ENCODE measurements around the gene PDPK1. TPM values are rescaled to one million over a fixed set of nuclear protein-coding genes. Genes with fewer than 3 reads are reported as not detected.

The PDPK1 gene
- 18.6 TPM for polyA plus RNA-seq (2013, experiment 1 of 2)
- 16.5 TPM for polyA plus RNA-seq (2013, experiment 2 of 2)

- no peak within 1 kb of the TSS for H3K27ac ChIP-seq (ENCODE audit: low read depth, low read length, severe bottlenecking)
- peak within 1 kb of the TSS; percentile 42 for H3K4me3 ChIP-seq (ENCODE audit: extremely low read depth, insufficient read depth, low read length, poor library complexity, severe bottlenecking)
Observed at GRCh38 chr16:2537451-2538379, at the start of gene PDPK1. Gene PDPK1 (plus strand): TSS chr16:2538021. CDS start chr16:2538113, 92 bp downstream.

GRCh38 chr16:2489581-2489980 is 48.2 kb upstream of the PDPK1 start:
- H3K4me3 ChIP-seq (ENCODE audit: extremely low read depth, insufficient read depth, low read length, poor library complexity, severe bottlenecking), result no peak overlapping the region
- no peaks in the 10 kb centered on the region for H3K9me3 ChIP-seq (ENCODE audit: control insufficient read depth, low read length)
- H3K4me1 ChIP-seq (ENCODE audit: control insufficient read depth, insufficient read depth, low read length, poor library complexity, severe bottlenecking), result peaks cover 8% of the 10 kb centered on the region
- H3K27ac ChIP-seq (ENCODE audit: low read depth, low read length, severe bottlenecking), result no peak overlapping the region
- no peaks in the 10 kb centered on the region for H3K36me3 ChIP-seq (ENCODE audit: control insufficient read depth, insufficient read depth, low read length)
- WGBS, 2 experiments (ENCODE audit: insufficient coverage in 2 of 2), result 92 to 94% methylated on average over 15 of the region's 16 CpGs

More at GRCh38 chr16:2537451-2538379, at the start of gene PDPK1:
- peaks cover 13% of the 10 kb centered on the region for H3K36me3 ChIP-seq (ENCODE audit: control insufficient read depth, insufficient read depth, low read length)
- H3K4me1 ChIP-seq (ENCODE audit: control insufficient read depth, insufficient read depth, low read length, poor library complexity, severe bottlenecking), result peaks cover 20% of the 10 kb centered on the region
- 2 to 3% methylated on average over 49 to 62 of the region's 126 CpGs for WGBS, 2 experiments (ENCODE audit: insufficient coverage in 2 of 2)
- H3K9me3 ChIP-seq (ENCODE audit: control insufficient read depth, low read length), result no peaks in the 10 kb centered on the region

DNA sequence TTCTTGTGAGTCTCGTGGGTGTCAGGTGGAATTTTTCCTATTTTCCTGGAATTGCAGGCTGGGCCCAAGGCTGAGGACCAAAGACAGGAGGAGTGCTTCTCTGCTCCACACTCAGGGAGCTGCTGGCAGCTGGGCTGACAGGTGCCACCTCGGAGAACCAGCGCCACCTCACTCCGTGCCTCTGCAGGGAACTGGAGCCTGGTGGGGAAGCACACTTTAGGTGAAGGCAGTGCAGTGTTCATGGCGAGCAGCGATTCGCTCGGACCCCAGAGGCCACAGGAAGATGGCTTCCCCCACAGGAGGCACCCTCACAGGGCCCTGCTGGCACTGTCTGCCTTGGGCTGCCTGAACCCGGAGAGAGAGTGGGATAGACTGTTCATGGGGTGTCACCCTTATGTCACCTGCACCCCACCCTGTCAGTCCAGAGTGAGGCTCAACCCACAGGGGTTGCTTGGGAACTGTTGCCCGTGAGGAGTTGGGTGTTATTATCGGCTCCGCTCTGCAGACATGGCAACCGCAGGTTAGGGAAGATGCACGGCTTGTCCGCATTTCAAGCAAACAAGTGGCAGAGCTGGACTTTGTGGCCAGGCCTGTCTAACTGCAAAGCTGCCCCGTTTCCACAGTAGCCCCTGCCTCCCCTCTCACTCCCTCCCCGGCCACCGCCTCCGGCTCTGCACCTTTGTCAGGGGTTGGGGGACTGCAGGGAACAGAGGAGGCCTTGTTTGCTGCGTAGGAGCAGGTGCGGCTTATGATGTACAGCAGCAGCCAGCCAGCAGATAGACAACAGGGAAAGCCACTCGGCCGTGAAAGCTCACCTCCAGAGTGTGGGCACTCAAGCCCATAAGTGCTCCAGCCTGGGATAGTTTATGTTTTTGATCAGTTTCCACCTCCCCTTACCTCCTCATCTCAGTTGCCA is 47.4 kb upstream of the PDPK1 start:
- peaks cover 8% of the 10 kb centered on the region for H3K4me1 ChIP-seq (ENCODE audit: control insufficient read depth, insufficient read depth, low read length, poor library complexity, severe bottlenecking)
- H3K27ac ChIP-seq (ENCODE audit: low read depth, low read length, severe bottlenecking), result no peak overlapping the region
- 92 to 96% methylated on average over 17 to 20 of the region's 23 CpGs for WGBS, 2 experiments (ENCODE audit: insufficient coverage in 2 of 2)
- no peaks in the 10 kb centered on the region for H3K9me3 ChIP-seq (ENCODE audit: control insufficient read depth, low read length)
- no peak overlapping the region for H3K4me3 ChIP-seq (ENCODE audit: extremely low read depth, insufficient read depth, low read length, poor library complexity, severe bottlenecking)
- no peaks in the 10 kb centered on the region for H3K36me3 ChIP-seq (ENCODE audit: control insufficient read depth, insufficient read depth, low read length)

GRCh38 chr16:2492292-2492691 is 45.5 kb upstream of the PDPK1 start:
- no peak overlapping the region for H3K27ac ChIP-seq (ENCODE audit: low read depth, low read length, severe bottlenecking)
- 93 to 98% methylated on average over 12 to 13 of the region's 13 CpGs for WGBS, 2 experiments (ENCODE audit: insufficient coverage in 2 of 2)
- H3K4me1 ChIP-seq (ENCODE audit: control insufficient read depth, insufficient read depth, low read length, poor library complexity, severe bottlenecking), result peaks cover 2% of the 10 kb centered on the region
- H3K4me3 ChIP-seq (ENCODE audit: extremely low read depth, insufficient read depth, low read length, poor library complexity, severe bottlenecking), result no peak overlapping the region
- no peaks in the 10 kb centered on the region for H3K9me3 ChIP-seq (ENCODE audit: control insufficient read depth, low read length)
- no peaks in the 10 kb centered on the region for H3K36me3 ChIP-seq (ENCODE audit: control insufficient read depth, insufficient read depth, low read length)

GRCh38 chr16:2493605-2494004 is 44.2 kb upstream of the PDPK1 start:
- Histone ChIP-seq H3K36me3 (ENCODE audit: control insufficient read depth, insufficient read depth, low read length) (no peaks in the 10 kb centered on the region), H3K4me1 (ENCODE audit: control insufficient read depth, insufficient read depth, low read length, poor library complexity, severe bottlenecking) (no peaks in the 10 kb centered on the region), H3K4me3 (ENCODE audit: extremely low read depth, insufficient read depth, low read length, poor library complexity, severe bottlenecking) (no peak overlapping the region), H3K27ac (ENCODE audit: low read depth, low read length, severe bottlenecking) (no peak overlapping the region), H3K9me3 (ENCODE audit: control insufficient read depth, low read length) (no peaks in the 10 kb centered on the region)
- 92 to 97% methylated on average over 3 to 5 of the region's 6 CpGs for WGBS, 2 experiments (ENCODE audit: insufficient coverage in 2 of 2)

DNA sequence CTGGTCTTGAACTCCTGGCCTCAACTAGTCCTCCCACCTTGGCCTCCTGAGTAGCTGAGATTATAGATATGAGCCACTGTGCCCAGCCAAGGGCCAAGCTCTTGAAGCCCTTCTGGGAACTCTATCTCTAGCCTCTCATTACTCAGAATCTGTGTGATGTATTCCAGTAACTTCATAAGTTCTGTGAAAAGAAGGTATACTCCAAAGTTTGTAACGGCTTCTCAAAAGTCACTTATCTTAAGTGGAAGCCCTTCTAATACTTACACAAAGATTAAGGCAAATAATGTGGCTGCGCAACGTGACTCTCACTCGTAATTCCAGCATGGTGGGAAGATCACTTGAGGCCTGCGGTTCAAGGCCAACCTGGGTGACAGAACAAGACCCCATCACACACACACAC is 43.2 kb upstream of the PDPK1 start:
- no peak overlapping the region for H3K4me3 ChIP-seq (ENCODE audit: extremely low read depth, insufficient read depth, low read length, poor library complexity, severe bottlenecking)
- WGBS, 2 experiments (ENCODE audit: insufficient coverage in 2 of 2), result 88% methylated on average over 4 of the region's 5 CpGs; no CpG with 5 or more reads in 1 of the 2 experiments
- no peaks in the 10 kb centered on the region for H3K9me3 ChIP-seq (ENCODE audit: control insufficient read depth, low read length)
- H3K36me3 ChIP-seq (ENCODE audit: control insufficient read depth, insufficient read depth, low read length), result no peaks in the 10 kb centered on the region
- H3K4me1 ChIP-seq (ENCODE audit: control insufficient read depth, insufficient read depth, low read length, poor library complexity, severe bottlenecking), result no peaks in the 10 kb centered on the region
- no peak overlapping the region for H3K27ac ChIP-seq (ENCODE audit: low read depth, low read length, severe bottlenecking)

DNA sequence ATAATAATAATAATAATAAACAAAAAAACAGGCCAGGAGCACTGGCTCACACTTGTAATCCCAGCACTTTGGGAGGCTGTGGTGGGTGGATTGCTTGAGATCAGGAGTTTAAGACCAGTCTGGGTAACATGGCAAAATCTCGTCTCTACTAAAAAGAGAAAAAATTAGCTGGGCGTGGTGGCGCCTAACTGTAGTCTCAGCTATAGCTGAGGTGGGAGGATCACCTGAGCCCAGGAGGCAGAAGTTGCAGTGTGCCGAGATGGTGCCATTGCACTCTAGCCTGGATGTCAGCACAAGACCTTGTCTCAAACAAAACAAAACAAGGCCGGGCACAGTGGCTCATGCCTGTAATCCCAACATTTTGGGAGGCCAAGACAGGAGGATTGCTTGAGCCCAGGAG is 42.8 kb upstream of the PDPK1 start:
- H3K36me3 ChIP-seq (ENCODE audit: control insufficient read depth, insufficient read depth, low read length), result no peaks in the 10 kb centered on the region
- no peaks in the 10 kb centered on the region for H3K9me3 ChIP-seq (ENCODE audit: control insufficient read depth, low read length)
- no peak overlapping the region for H3K27ac ChIP-seq (ENCODE audit: low read depth, low read length, severe bottlenecking)
- no peaks in the 10 kb centered on the region for H3K4me1 ChIP-seq (ENCODE audit: control insufficient read depth, insufficient read depth, low read length, poor library complexity, severe bottlenecking)
- WGBS, 2 experiments (ENCODE audit: insufficient coverage in 2 of 2), result 88 to 93% methylated on average over 5 of the region's 5 CpGs
- H3K4me3 ChIP-seq (ENCODE audit: extremely low read depth, insufficient read depth, low read length, poor library complexity, severe bottlenecking), result no peak overlapping the region

DNA sequence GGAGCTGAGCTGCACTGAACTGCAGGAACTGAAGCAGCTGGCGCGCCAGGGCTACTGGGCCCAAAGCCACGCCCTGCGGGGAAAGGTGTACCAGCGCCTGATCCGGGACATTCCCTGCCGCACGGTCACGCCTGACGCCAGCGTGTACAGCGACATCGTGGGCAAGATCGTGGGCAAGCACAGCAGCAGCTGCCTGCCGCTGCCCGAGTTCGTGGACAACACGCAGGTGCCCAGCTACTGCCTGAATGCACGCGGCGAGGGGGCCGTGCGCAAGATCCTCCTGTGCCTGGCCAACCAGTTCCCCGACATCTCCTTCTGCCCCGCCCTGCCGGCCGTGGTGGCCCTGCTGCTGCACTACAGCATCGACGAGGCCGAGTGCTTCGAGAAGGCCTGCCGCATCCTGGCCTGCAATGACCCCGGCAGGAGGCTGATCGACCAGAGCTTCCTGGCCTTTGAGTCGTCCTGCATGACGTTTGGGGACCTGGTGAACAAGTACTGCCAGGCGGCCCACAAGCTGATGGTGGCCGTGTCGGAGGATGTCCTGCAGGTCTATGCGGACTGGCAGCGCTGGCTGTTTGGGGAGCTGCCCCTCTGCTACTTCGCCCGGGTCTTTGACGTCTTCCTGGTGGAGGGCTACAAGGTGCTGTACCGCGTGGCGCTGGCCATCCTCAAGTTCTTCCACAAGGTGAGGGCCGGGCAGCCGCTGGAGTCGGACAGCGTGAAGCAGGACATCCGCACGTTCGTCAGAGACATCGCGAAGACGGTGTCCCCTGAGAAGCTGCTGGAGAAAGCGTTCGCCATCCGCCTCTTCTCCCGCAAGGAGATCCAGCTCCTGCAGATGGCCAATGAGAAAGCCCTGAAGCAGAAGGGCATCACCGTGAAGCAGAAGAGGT is 41.4 kb upstream of the PDPK1 start:
- Histone ChIP-seq H3K27ac (ENCODE audit: low read depth, low read length, severe bottlenecking) (no peak overlapping the region), H3K9me3 (ENCODE audit: control insufficient read depth, low read length) (no peaks in the 10 kb centered on the region), H3K4me3 (ENCODE audit: extremely low read depth, insufficient read depth, low read length, poor library complexity, severe bottlenecking) (no peak overlapping the region), H3K4me1 (ENCODE audit: control insufficient read depth, insufficient read depth, low read length, poor library complexity, severe bottlenecking) (peaks cover under 1% of the 10 kb centered on the region), H3K36me3 (ENCODE audit: control insufficient read depth, insufficient read depth, low read length) (no peaks in the 10 kb centered on the region)
- WGBS, 2 experiments (ENCODE audit: insufficient coverage in 2 of 2), result 94 to 97% methylated on average over 62 of the region's 62 CpGs

- no peaks in the 10 kb centered on the region for H3K9me3 ChIP-seq (ENCODE audit: control insufficient read depth, low read length)
- H3K4me1 ChIP-seq (ENCODE audit: control insufficient read depth, insufficient read depth, low read length, poor library complexity, severe bottlenecking), result peaks cover 5% of the 10 kb centered on the region
- 87 to 90% methylated on average over 20 to 21 of the region's 21 CpGs for WGBS, 2 experiments (ENCODE audit: insufficient coverage in 2 of 2)
- H3K27ac ChIP-seq (ENCODE audit: low read depth, low read length, severe bottlenecking), result no peak overlapping the region
- no peak overlapping the region for H3K4me3 ChIP-seq (ENCODE audit: extremely low read depth, insufficient read depth, low read length, poor library complexity, severe bottlenecking)
- H3K36me3 ChIP-seq (ENCODE audit: control insufficient read depth, insufficient read depth, low read length), result no peaks in the 10 kb centered on the region
Observed at GRCh38 chr16:2497116-2497630, 40.6 kb upstream of the PDPK1 start.
